ENCODE measurements around the gene VRK3. TPM values are rescaled to one million over a fixed set of nuclear protein-coding genes. Genes with fewer than 3 reads are reported as not detected.

The VRK3 gene
- total and polyA plus RNA-seq, 9 donors, result 26.1 to 52.5 (median 34.0) TPM

GRCh38 chr19:50020481-50020880 is 4.7 kb downstream of the VRK3 start:
- no peaks in the 10 kb centered on the region for H3K9me3 ChIP-seq
- DNase-seq, result no peak
- peaks cover 6% of the 10 kb centered on the region for H3K4me1 ChIP-seq (ENCODE audit: insufficient read depth)
- WGBS, 3 donors, result 73 to 83% (median 82%) methylated on average over 6 of the region's 6 CpGs
- H3K4me3 ChIP-seq, result no peak overlapping the region
- no peaks in the 10 kb centered on the region for H3K36me3 ChIP-seq
- no peaks in the 10 kb centered on the region for H3K27me3 ChIP-seq
- no peak overlapping the region for H3K27ac ChIP-seq
- TF ChIP-seq POLR2A (IDR thresholded peaks at IDR 0.05) (no peak), EP300 (IDR thresholded peaks at IDR 0.05) (no peak), CTCF (IDR thresholded peaks at IDR 0.05) (no peak)
- intact Hi-C loops (cut with DNase I), result no loop called here

GRCh38 chr19:50016225-50016807 is 8.9 kb downstream of the VRK3 start:
- no peak overlapping the region for H3K27ac ChIP-seq
- no peaks in the 10 kb centered on the region for H3K4me1 ChIP-seq (ENCODE audit: insufficient read depth)
- H3K4me3 ChIP-seq, result no peak overlapping the region
- H3K27me3 ChIP-seq, result no peaks in the 10 kb centered on the region
- no peak for DNase-seq
- TF ChIP-seq POLR2A (IDR thresholded peaks at IDR 0.05), result no peak
- TF ChIP-seq CTCF (IDR thresholded peaks at IDR 0.05), result no peak
- TF ChIP-seq EP300 (IDR thresholded peaks at IDR 0.05), result no peak
- intact Hi-C loops (cut with DNase I), result no loop called here
- H3K36me3 ChIP-seq, result no peaks in the 10 kb centered on the region
- H3K9me3 ChIP-seq, result no peaks in the 10 kb centered on the region
- 88 to 100% (median 93%) methylated on average over 1 of the region's 1 CpG for WGBS, 3 donors

- H3K9me3 ChIP-seq, result no peaks in the 10 kb centered on the region
- peaks cover 3% of the 10 kb centered on the region for H3K4me1 ChIP-seq (ENCODE audit: insufficient read depth)
- H3K4me3 ChIP-seq, result no peak overlapping the region
- no peaks in the 10 kb centered on the region for H3K27me3 ChIP-seq
- intact Hi-C loops (cut with DNase I), result no loop called here
- H3K27ac ChIP-seq, result no peak overlapping the region
- 47 to 55% (median 50%) methylated on average over 10 of the region's 10 CpGs for WGBS, 3 donors
- DNase-seq, result no peak
- no peaks in the 10 kb centered on the region for H3K36me3 ChIP-seq
- TF ChIP-seq EP300 (IDR thresholded peaks at IDR 0.05) (no peak), POLR2A (IDR thresholded peaks at IDR 0.05) (no peak), CTCF (IDR thresholded peaks at IDR 0.05) (no peak)
Measured at GRCh38 chr19:50008532-50008931, 16.6 kb downstream of the VRK3 start.

- TF ChIP-seq EP300 (IDR thresholded peaks at IDR 0.05) (no peak), POLR2A (IDR thresholded peaks at IDR 0.05) (no peak), CTCF (IDR thresholded peaks at IDR 0.05) (no peak)
- Histone ChIP-seq H3K4me1 (ENCODE audit: insufficient read depth) (peaks cover 3% of the 10 kb centered on the region), H3K4me3 (no peak overlapping the region), H3K27ac (no peak overlapping the region), H3K27me3 (no peaks in the 10 kb centered on the region), H3K9me3 (no peaks in the 10 kb centered on the region), H3K36me3 (no peaks in the 10 kb centered on the region)
- intact Hi-C loops (cut with DNase I), result no loop called here
- 88 to 97% (median 89%) methylated on average over 2 of the region's 2 CpGs for WGBS, 3 donors
- no peak for DNase-seq
Measured at GRCh38 chr19:50007947-50008346, 17.2 kb downstream of the VRK3 start.

Data from ovary (tissue), 9 donors.